GM12875 (cell line): Measurements from ENCODE around the gene HOXD13.

Experiments
- H3K4me3 ChIP-seq: one replicate; pipeline ENCODE4 v1.5.1; 2011; ENCODE audit warnings: low read depth, low read length, control low read depth
- CTCF ChIP-seq: IDR thresholded peaks from 2 replicates; pipeline ENCODE4 v1.5.1; 2011; ENCODE audit warnings: low read depth, mild to moderate bottlenecking, control low read depth, inconsistent platforms, low read length, moderate library complexity, borderline replicate concordance; ENCODE audit not compliant: insufficient read depth

The HOXD13 gene

GRCh38 chr2:176140513-176141317, 48.2 kb downstream of the HOXD13 start:
- TF ChIP-seq CTCF, result peak; percentile 91
- peak overlapping the region; percentile 58 for H3K4me3 ChIP-seq

GRCh38 chr2:176142281-176142680, 49.8 kb downstream of the HOXD13 start:
- no peak overlapping the region for H3K4me3 ChIP-seq
- TF ChIP-seq CTCF, result no peak
